Measurements from ENCODE around the gene SUCLG2.

DNA sequence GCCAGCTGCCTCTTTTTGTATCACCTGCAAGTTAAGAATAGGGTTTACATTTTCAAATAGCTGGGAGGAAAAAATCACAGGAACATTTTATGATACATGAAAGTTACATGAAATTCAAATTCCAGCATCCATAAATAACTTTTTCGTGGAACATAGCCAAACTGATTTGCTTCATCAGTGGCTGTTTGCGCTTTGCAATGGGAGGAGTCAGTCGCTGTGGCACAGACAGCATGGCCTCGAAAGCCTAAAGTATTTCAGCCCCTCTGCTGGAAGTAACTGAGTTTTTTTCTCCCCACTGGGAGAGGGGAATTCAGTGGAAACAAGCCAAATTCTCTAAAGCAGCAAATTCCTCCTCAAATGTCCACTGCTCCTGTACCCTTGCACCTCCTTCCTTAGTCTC is 271.9 kb downstream of the SUCLG2 start:
- TF ChIP-seq EZH2 (IDR thresholded peaks at IDR 0.05; ENCODE audit: borderline replicate concordance, low read length) (no peak), CTCF (IDR thresholded peaks at IDR 0.05; ENCODE audit: low read length) (no peak)

All from OCI-LY1 (cell line).